DOHH2 (cell line): ENCODE data around the gene FRMPD4.

Source experiments
- EZH2phosphoT487 ChIP-seq: fragments of 200-600 bp; sonication (generic); IDR thresholded peaks from 2 replicates; pipeline ENCODE4 v1.6.1; 2017; ENCODE audit warnings: borderline replicate concordance, mild to moderate bottlenecking, antibody characterized with exemption, low read length, moderate library complexity, mixed read lengths
- TF ChIP-seq, protein P1 (sequence below): fragments of 200-600 bp; sonication (generic); IDR thresholded peaks from one replicate; pipeline ENCODE4 v1.5.1; 2014; ENCODE audit warnings: antibody characterized with exemption, mild to moderate bottlenecking, low read depth, low read length; ENCODE audit not compliant: poor library complexity, severe bottlenecking

DNA sequence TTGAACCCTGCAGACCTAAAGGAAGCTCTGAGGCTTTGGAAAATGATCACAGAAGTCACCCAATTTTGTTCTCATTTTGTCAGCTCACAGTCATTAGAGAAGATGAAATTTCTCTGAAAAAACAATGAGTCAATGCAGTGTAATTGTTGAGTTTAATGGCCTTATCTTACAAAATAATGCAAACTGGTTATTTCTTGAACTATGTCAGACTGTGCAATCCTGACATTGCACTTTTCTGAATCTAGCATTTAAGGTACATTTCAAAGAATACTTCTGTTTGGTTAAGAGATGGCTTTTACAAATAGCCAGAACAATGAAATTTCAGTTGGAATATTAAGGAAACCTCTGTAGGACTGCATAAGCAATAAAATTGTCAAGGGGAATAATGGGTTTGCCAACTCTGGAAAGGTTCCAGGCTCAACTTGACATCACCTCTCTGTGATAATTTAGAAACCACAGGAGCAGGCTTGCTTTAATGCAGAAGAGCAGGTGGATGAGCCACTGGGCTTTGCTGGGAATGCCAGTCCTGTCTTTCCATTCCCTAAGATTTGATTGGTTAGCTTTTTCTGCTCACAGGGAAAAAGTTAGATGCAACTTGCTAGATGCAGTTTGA lies 222.8 kb downstream of the FRMPD4 start:
- TF ChIP-seq, protein P1, sequence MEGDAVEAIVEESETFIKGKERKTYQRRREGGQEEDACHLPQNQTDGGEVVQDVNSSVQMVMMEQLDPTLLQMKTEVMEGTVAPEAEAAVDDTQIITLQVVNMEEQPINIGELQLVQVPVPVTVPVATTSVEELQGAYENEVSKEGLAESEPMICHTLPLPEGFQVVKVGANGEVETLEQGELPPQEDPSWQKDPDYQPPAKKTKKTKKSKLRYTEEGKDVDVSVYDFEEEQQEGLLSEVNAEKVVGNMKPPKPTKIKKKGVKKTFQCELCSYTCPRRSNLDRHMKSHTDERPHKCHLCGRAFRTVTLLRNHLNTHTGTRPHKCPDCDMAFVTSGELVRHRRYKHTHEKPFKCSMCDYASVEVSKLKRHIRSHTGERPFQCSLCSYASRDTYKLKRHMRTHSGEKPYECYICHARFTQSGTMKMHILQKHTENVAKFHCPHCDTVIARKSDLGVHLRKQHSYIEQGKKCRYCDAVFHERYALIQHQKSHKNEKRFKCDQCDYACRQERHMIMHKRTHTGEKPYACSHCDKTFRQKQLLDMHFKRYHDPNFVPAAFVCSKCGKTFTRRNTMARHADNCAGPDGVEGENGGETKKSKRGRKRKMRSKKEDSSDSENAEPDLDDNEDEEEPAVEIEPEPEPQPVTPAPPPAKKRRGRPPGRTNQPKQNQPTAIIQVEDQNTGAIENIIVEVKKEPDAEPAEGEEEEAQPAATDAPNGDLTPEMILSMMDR, result no peak
- no peak for TF ChIP-seq EZH2phosphoT487
